HG03558 (cell line): Measurements from ENCODE around the gene SLC16A9.
"Not testable (repeated sequence)": the region's sequence is repeated elsewhere in the genome, so short reads cannot be mapped to it uniquely, and the experiment has no call there.

Experiments used
- ATAC-seq: cut with Tn5 transposase; IDR thresholded peaks from one replicate; pipeline ENCODE4 v1.9.1; 2021; ENCODE audit warnings: moderate number of reproducible peaks; ENCODE audit not compliant: unreplicated experiment; ENCODE audit errors: extremely low read depth

SLC16A9 gene

GRCh38 chr10:59678884-59679301 is 30.8 kb downstream of the SLC16A9 start:
- peak; percentile 80 for ATAC-seq

GRCh38 chr10:59677253-59677831 is 32.3 kb downstream of the SLC16A9 start:
- no peak for ATAC-seq

- ATAC-seq = no peak
These were observed 33.8 kb downstream of the SLC16A9 start for GRCh38 chr10:59675812-59676211.

DNA sequence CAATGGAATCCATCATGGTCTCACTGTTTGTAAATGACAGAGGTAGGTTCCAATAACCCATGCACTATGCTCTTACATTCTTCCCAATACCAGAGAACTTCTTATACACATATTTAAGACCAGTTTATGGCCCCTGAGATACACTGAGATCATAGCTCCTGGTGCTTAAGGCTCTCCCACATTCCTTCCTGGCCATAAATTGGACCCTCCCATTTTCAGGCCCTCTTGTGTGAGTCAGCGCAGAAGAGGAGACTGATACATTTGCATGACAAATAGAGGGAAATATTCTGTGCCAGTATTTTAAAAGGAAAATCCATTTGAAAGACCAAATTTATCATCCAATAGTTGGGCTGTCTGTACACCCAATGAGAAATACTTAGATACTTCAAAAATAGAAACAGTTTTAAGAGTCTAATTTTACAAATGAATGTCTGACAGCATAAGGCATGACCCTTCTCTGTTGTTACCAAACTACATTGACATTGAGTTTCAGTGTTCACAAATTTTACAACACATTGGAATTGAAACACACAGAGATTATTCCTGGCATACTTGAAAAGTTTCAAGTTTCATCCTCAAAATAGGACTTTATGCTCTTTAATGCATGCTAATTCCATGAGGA is 35.3 kb downstream of the SLC16A9 start:
- no peak for ATAC-seq

DNA sequence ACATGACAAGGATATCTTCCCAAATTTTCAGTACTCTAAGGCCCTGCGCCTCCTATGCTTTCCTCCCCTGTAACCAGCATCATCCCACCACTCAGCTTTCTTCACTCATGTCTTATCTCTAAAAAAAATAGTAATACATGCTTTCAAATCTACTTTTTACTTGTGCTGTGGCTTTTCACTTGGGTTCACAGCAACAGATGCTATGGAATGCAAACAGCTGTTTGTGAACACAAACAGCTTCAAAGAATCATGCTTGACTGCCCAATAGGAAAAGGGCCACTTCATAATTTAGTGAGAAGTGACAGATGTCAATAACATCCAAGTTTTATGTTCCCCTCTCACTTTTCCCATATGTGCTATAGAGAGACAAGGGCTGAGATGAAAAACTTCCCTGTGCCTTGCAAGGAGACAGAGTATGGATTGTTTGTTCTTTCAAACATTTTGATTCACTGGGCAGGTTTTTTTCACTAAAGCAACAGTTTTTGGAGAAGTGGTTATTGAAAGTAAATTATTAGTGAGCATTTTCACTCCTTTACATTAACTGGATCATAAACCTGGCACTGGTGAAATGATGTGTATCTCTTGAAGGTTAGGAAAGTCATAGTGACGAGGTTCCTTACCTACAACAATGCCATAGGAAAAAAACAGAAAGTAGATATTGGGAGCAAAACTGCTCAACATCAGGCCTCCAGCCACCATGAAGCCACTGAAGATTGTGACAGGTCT is 37.3 kb downstream of the SLC16A9 start:
- ATAC-seq = peak; percentile 38

DNA sequence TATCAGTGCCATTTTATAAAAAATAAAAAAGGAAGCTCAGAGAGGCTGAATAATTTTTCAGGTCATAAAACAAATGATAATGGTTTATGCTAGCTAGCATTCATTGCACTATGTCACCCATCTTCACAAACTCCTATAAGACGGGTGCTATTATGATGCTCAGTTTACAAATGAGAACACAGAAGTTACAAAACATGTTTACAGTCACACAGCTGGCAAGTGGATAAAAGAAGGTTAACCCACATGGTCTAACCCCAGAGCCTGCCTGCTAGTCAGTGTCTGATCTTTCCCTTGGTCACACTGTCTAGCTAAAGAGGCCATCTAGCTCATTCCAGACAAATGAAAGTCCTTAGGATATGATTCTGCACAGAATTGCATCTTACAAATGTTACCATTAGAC is 39.4 kb downstream of the SLC16A9 start:
- ATAC-seq = no peak

GRCh38 chr10:59668096-59668495 is 41.6 kb downstream of the SLC16A9 start:
- ATAC-seq = no peak

DNA sequence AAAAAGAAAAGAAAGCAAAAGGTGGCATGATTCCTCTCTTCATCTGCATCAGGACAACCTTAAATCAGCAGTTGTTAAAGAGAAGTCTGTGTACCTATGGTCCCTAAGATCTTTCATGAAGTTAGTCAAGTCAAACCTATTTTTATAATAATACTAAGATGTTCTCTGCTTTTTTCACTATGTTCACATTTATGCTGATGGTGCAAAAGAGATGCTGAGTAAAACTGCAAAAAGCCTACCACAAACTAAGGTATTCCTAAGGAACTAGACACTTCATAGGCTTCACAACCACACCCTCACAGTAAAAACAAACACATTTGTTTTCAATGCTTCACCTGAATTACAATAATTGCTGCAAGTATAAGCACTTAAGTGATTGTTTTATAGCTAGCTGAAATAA is 43.3 kb downstream of the SLC16A9 start:
- ATAC-seq = no peak

DNA sequence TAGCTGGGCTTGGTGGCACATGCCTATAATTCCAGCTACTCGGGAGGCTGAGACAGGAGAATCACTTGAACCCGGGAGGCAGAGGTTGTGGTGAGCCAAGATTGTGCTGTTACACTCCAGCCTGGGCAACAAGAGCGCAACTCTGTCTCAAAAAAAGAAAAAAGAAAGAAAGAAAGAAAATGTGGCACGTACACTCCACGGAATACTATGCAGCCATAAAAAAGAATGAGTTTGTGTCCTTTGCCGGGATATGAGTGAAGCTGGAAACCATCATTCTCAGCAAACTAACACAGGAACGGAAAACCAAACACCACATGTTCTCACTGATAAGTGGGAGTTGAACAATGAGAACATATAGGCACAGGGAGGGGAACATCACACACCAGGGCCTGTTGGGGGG is 46.4 kb downstream of the SLC16A9 start:
- ATAC-seq = not testable (repeated sequence)

DNA sequence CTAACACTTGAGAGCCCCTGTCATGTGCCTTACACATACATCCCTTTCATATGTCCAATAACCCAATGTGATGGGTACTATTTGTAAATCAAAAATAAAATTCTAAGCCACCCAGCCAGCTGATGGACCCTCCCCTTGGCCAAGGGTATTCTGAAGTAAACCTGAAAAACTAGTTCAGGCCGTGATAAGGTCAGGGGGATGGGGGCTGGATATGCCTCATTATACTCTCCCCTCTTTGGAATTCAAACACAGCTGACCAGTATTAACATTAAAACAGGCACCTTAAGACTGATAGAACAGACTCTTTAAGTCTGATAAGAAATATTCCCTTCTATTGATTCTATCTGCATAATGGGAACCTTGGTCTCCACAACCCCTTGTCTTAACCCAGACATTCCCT is 51.9 kb downstream of the SLC16A9 start:
- ATAC-seq = no peak

DNA sequence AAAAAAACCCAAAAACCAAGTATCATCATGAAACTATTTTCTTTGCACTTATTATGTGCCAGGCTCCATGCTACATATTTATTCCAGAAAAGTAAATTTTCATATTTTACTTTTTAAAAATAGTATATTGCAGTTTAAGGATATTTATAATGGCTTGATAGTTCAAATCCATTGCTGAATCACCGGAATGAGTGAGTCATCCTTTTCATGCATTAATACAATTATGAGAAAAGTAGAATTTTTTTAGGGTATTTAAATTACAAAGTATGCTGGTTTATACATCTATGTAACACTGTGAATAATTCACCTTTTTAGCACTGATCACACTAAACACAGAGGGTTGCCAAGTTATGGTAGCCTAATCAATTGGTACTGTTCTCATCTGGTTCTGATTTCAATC is 54.3 kb downstream of the SLC16A9 start:
- no peak for ATAC-seq

DNA sequence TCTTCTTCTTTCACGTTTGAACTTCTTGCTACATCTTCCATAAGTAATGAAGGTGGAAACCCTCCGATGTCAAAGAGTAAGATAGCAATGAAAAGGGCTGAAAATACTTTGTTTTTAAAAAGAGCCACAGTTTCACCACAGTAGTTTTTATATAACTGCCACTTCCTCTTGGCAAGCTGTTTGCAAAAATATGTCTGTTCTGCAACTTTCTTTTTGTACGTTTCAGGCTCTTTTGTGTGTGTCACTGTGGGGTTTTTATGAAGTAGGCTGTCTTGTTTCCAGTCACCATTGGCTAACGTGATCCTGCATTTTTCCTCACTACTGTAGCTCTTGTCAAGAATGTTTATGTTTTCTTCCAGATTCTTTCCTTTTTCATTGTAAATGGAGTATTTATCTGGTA is 55.6 kb downstream of the SLC16A9 start:
- ATAC-seq = peak; percentile 33

DNA sequence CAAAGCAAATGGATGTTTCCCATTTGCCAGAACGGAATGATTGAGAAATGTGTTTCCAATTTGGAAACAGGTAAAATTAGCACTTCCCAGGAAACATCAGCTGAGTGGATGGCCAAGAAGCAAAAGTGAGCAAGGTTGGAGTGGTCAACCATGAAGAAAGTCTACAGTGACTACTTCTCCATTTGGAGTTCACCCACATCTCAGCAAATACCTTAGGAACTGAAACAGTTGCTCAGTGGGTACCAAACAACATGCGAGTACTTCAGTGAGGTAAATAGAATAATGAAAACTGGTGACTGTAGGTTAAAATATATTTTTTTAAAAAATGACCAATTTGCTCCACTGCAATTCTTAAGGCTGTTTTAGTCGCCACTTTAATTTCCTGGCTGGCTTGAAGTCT is 57.7 kb downstream of the SLC16A9 start:
- ATAC-seq = no peak

- ATAC-seq = no peak
These were observed 59.9 kb downstream of the SLC16A9 start for GRCh38 chr10:59649606-59650346.

- no peak for ATAC-seq
These were observed 60.9 kb downstream of the SLC16A9 start for GRCh38 chr10:59648711-59649201.

DNA sequence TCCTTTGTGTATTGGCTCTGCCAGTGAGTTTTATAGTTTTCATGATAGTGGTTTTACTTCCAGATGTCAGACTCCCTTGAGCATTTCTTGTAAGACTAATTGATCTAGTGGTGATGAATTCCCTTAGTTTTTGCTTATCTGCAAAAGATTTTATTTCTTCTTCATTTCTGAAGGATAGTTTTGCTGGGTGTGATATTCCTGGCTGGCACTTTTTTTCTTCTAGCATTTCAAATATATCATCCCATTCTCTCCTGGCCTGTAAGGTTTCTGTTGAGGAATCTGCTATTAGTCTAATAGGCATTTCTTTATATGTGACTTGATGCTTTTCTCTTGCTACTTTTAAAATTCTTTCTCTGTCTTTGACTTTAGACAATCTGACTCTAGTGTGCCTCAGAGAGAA is 64.8 kb downstream of the SLC16A9 start:
- no peak for ATAC-seq

- ATAC-seq = not testable (repeated sequence)
These were observed 68.0 kb downstream of the SLC16A9 start for GRCh38 chr10:59641688-59642087.

- ATAC-seq = no peak
These were observed 74.0 kb downstream of the SLC16A9 start for GRCh38 chr10:59635502-59636290.

GRCh38 chr10:59634102-59634501 is 75.5 kb downstream of the SLC16A9 start:
- ATAC-seq = no peak

DNA sequence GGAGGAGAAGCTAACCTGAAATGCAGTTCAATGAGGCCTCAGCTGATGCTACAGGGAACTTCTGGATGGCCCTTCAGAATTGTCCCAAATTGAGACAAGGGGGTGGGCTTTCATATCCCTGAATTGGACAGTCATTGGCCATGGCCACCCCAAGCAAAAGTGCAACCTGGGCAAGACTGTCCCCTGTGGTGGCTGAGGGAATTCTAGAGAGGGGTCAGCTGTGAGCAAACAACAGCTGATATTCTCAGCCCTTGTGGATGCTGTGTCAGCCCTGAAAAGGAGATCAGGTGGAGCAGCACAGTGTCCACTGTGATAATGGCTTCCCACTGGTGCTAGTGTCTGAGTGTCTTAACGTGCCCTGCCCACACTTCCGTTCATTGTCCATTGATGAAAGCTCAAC is 76.6 kb downstream of the SLC16A9 start:
- ATAC-seq = no peak
